Upper lobe of right lung (tissue), 1 donor: Measurements from ENCODE around the gene TKT. TPM values are rescaled to one million over a fixed set of nuclear protein-coding genes. Genes with fewer than 3 reads are reported as not detected.
A peak's percentile ranks its signal among the peaks of the same experiment; 100 is the strongest.

Experiments
- ATAC-seq: fragments of 200-7000 bp; cut with Tn5 transposase; one replicate; pipeline ENCODE4 v1.9.1; 2020; ENCODE audit warnings: mild to moderate bottlenecking, moderate library complexity
- DNase-seq: peaks from one replicate; pipeline ENCODE4 v3.0.0-alpha.2; 2020
- H3K27ac ChIP-seq: fragments of 200-600 bp; one replicate; pipeline ENCODE4 v1.8.0; 2022
- H3K27me3 ChIP-seq: fragments of 200-600 bp; one replicate; pipeline ENCODE4 v1.8.0; 2022; ENCODE audit warnings: mild to moderate bottlenecking
- H3K36me3 ChIP-seq: fragments of 200-600 bp; one replicate; pipeline ENCODE4 v1.8.0; 2022
- H3K4me1 ChIP-seq: fragments of 200-600 bp; one replicate; pipeline ENCODE4 v1.8.0; 2022
- H3K4me3 ChIP-seq: fragments of 200-600 bp; one replicate; pipeline ENCODE4 v1.8.0; 2022; ENCODE audit warnings: mild to moderate bottlenecking
- H3K9me3 ChIP-seq: fragments of 200-600 bp; one replicate; pipeline ENCODE4 v1.8.0; 2022
- CTCF ChIP-seq: fragments of 200-600 bp; IDR thresholded peaks from one replicate; pipeline ENCODE4 v1.8.0; 2022; ENCODE audit warnings: antibody characterized with exemption
- intact Hi-C: fragments of 100-400 bp; cut with DNase I; formaldehyde crosslinking; loops from one replicate; pipeline ENCODE4 v1.11.0; 2022
- total RNA-seq: library from RNA; stranded (reverse); fragmentation: NEBNext Ultra II Directional; extraction: Animal tissue kit (Norgen Biotek cat#: 25700); gene quantifications from one replicate; pipeline ENCODE4 v1.2.1, GENCODE V29; 2021
- donor health status: DM: no; HTN: yes; CAD: no; lungs with severe emphysema.

The TKT gene
- total RNA-seq, 1 donor from 2014 or later: 432 TPM

- no peaks in the 10 kb centered on the region for H3K27me3 ChIP-seq
- H3K27ac ChIP-seq: no peak overlapping the region
- H3K36me3 ChIP-seq: peaks cover 80% of the 10 kb centered on the region
- no peak overlapping the region for H3K4me3 ChIP-seq
- ATAC-seq (no peak), DNase-seq (no peak)
- intact Hi-C loops: no loop called here
- peaks cover 16% of the 10 kb centered on the region for H3K4me1 ChIP-seq
- TF ChIP-seq CTCF: no peak
- no peaks in the 10 kb centered on the region for H3K9me3 ChIP-seq
These were observed 23.0 kb downstream of the TKT start for GRCh38 chr3:53232641-53233377.

- intact Hi-C loops: no loop called here
These were observed 24.0 kb downstream of the TKT start for GRCh38 chr3:53231532-53232511.

GRCh38 chr3:53230789-53231188 is 25.0 kb downstream of the TKT start:
- no peak for TF ChIP-seq CTCF
- no peak overlapping the region for H3K27ac ChIP-seq
- H3K36me3 ChIP-seq: peaks cover 91% of the 10 kb centered on the region
- H3K9me3 ChIP-seq: no peaks in the 10 kb centered on the region
- intact Hi-C loops: no loop called here
- no peaks in the 10 kb centered on the region for H3K27me3 ChIP-seq
- DNase-seq (peak; percentile 23), ATAC-seq (no peak)
- no peak overlapping the region for H3K4me3 ChIP-seq
- peaks cover under 1% of the 10 kb centered on the region for H3K4me1 ChIP-seq

More at GRCh38 chr3:53231532-53232511, 24.0 kb downstream of the TKT start:
- H3K27me3 ChIP-seq: no peaks in the 10 kb centered on the region
- H3K4me1 ChIP-seq: peaks cover 11% of the 10 kb centered on the region
- H3K36me3 ChIP-seq: peaks cover 86% of the 10 kb centered on the region
- peak; percentile 44 for DNase-seq
- no peak overlapping the region for H3K4me3 ChIP-seq
- H3K9me3 ChIP-seq: no peaks in the 10 kb centered on the region
- no peak overlapping the region for H3K27ac ChIP-seq
- no peak for TF ChIP-seq CTCF
- no peak for ATAC-seq

- Histone ChIP-seq H3K36me3 (peaks cover 98% of the 10 kb centered on the region), H3K27me3 (no peaks in the 10 kb centered on the region), H3K27ac (no peak overlapping the region), H3K4me3 (no peak overlapping the region), H3K9me3 (no peaks in the 10 kb centered on the region), H3K4me1 (no peaks in the 10 kb centered on the region)
- peak; percentile 47 for DNase-seq
- TF ChIP-seq CTCF: no peak
- no peak for ATAC-seq
- intact Hi-C loops: no loop called here
These were observed 25.7 kb downstream of the TKT start for GRCh38 chr3:53230041-53230621.

- ATAC-seq: no peak
- no peaks in the 10 kb centered on the region for H3K9me3 ChIP-seq
- no peak for TF ChIP-seq CTCF
- no peak overlapping the region for H3K4me3 ChIP-seq
- DNase-seq: no peak
- H3K27ac ChIP-seq: no peak overlapping the region
- intact Hi-C loops: no loop called here
- H3K36me3 ChIP-seq: peaks cover 99% of the 10 kb centered on the region
- no peaks in the 10 kb centered on the region for H3K4me1 ChIP-seq
- H3K27me3 ChIP-seq: no peaks in the 10 kb centered on the region
These were observed 26.2 kb downstream of the TKT start for GRCh38 chr3:53229606-53230005.
